Prostate gland (tissue), 1 donor: ENCODE results near the gene DPP10.

Experiments used
- POLR2A ChIP-seq: fragments of 450-650 bp; IDR thresholded peaks from one replicate; pipeline ENCODE4 v1.6.1; 2016; ENCODE audit warnings: antibody characterized with exemption, mild to moderate bottlenecking
- POLR2AphosphoS5 ChIP-seq: sonication (generic); formaldehyde crosslinking; IDR thresholded peaks from one replicate; pipeline ENCODE4 v1.6.1; 2017; ENCODE audit warnings: antibody characterized with exemption

- no peak for TF ChIP-seq POLR2A
- no peak for TF ChIP-seq POLR2AphosphoS5
Measured at GRCh38 chr2:114609801-114610200, 167.4 kb downstream of the DPP10 start.
